Adrenal gland (tissue), 5 donors: ENCODE data around the gene KAZALD1.

Source experiments
- CTCF ChIP-seq, 6 experiments: fragments of 450-650 bp in 4 of 6; fragments of 200-600 bp in 2 of 6; sonication (generic) in 1 of 6; IDR thresholded peaks; 1 replicate in 5 of 6; 2 replicates in 1 of 6; pipeline versions ENCODE4 v1.5.1 to v1.8.0; 2016 to 2021; ENCODE audit warnings: antibody characterized with exemption in 6 of 6, mild to moderate bottlenecking in 2 of 6, moderate library complexity in 1 of 6
- POLR2A ChIP-seq, 2 donors: fragments of 450-650 bp; IDR thresholded peaks; one replicate each; pipeline ENCODE4 v1.6.1; 2017; ENCODE audit warnings: antibody characterized with exemption in 2 of 2, mild to moderate bottlenecking in 2 of 2, moderate library complexity in 1 of 2
- donor health status: DM: no; HTN: no; CAD: no.

GRCh38 chr10:101066146-101066895, 4.5 kb downstream of the KAZALD1 start:
- TF ChIP-seq CTCF (IDR thresholded peaks at IDR 0.05) (peak in 5 of 6 experiments; percentile 22 to 39 (median 33)), POLR2A (IDR thresholded peaks at IDR 0.05) (no peak)
